ENCODE data around the gene BIRC7.

GRCh38 chr20:63267691-63268090 lies 32.0 kb downstream of the BIRC7 start:
- TF ChIP-seq, protein P1, sequence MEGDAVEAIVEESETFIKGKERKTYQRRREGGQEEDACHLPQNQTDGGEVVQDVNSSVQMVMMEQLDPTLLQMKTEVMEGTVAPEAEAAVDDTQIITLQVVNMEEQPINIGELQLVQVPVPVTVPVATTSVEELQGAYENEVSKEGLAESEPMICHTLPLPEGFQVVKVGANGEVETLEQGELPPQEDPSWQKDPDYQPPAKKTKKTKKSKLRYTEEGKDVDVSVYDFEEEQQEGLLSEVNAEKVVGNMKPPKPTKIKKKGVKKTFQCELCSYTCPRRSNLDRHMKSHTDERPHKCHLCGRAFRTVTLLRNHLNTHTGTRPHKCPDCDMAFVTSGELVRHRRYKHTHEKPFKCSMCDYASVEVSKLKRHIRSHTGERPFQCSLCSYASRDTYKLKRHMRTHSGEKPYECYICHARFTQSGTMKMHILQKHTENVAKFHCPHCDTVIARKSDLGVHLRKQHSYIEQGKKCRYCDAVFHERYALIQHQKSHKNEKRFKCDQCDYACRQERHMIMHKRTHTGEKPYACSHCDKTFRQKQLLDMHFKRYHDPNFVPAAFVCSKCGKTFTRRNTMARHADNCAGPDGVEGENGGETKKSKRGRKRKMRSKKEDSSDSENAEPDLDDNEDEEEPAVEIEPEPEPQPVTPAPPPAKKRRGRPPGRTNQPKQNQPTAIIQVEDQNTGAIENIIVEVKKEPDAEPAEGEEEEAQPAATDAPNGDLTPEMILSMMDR (conservative IDR thresholded peaks at IDR 0.05; ENCODE audit: low read length): no peak
- TF ChIP-seq EZH2phosphoT487 (IDR thresholded peaks at IDR 0.05; ENCODE audit: borderline replicate concordance, low read depth, low read length): no peak

All from OCI-LY7 (cell line).